Stimulated activated CD8-positive, alpha-beta memory T cell treated with anti-CD3 and anti-CD28 coated beads, Interleukin-7, amount 100 ng/mL, for 48 hours (primary cell): ENCODE data around the gene ANXA6.

ENCODE experiments used
- DNase-seq, 2 donors: peaks; one replicate each; pipeline ENCODE4 v3.0.0-alpha.2; 2020; ENCODE audit warnings: low read depth in 1 of 2; ENCODE audit errors: extremely low read depth in 1 of 2

ANXA6 gene

GRCh38 chr5:151154931-151155774 lies 2.4 kb downstream of the ANXA6 start:
- peak in 1 of 2 donors; percentile 36 for DNase-seq

- DNase-seq = peak in 1 of 2 donors; percentile 65
Observed at GRCh38 chr5:151153766-151154272, 3.8 kb downstream of the ANXA6 start.

GRCh38 chr5:151153300-151153699 lies 4.3 kb downstream of the ANXA6 start:
- no peak for DNase-seq

GRCh38 chr5:151151793-151152192 lies 5.8 kb downstream of the ANXA6 start:
- peak; percentile 42 to 77 for DNase-seq

- DNase-seq = no peak
Observed at GRCh38 chr5:151151263-151151660, 6.3 kb downstream of the ANXA6 start.

- DNase-seq = peak; percentile 56 to 76
Observed at GRCh38 chr5:151150471-151151262, 6.9 kb downstream of the ANXA6 start.

GRCh38 chr5:151148583-151148982 lies 9.0 kb downstream of the ANXA6 start:
- no peak for DNase-seq

- DNase-seq = no peak
Observed at GRCh38 chr5:151147033-151147432, 10.5 kb downstream of the ANXA6 start.

- no peak for DNase-seq
Observed at GRCh38 chr5:151146061-151146460, 11.5 kb downstream of the ANXA6 start.

- DNase-seq = no peak
Observed at GRCh38 chr5:151144922-151145321, 12.7 kb downstream of the ANXA6 start.

GRCh38 chr5:151144275-151144674 lies 13.3 kb downstream of the ANXA6 start:
- no peak for DNase-seq

- no peak for DNase-seq
Observed at GRCh38 chr5:151143645-151144044, 13.9 kb downstream of the ANXA6 start.

- DNase-seq = no peak
Observed at GRCh38 chr5:151142933-151143332, 14.6 kb downstream of the ANXA6 start.

- peak; percentile 43 to 61 for DNase-seq
Observed at GRCh38 chr5:151141535-151141934, 16.0 kb downstream of the ANXA6 start.

GRCh38 chr5:151140686-151141459 lies 16.7 kb downstream of the ANXA6 start:
- no peak for DNase-seq

- no peak for DNase-seq
Observed at GRCh38 chr5:151139646-151140045, 17.9 kb downstream of the ANXA6 start.

GRCh38 chr5:151139015-151139414 lies 18.6 kb downstream of the ANXA6 start:
- DNase-seq = no peak

GRCh38 chr5:151138114-151138513 lies 19.5 kb downstream of the ANXA6 start:
- no peak for DNase-seq

- no peak for DNase-seq
Observed at GRCh38 chr5:151137067-151137825, 20.3 kb downstream of the ANXA6 start.

GRCh38 chr5:151134228-151134627 lies 23.4 kb downstream of the ANXA6 start:
- DNase-seq = no peak
